GM13976 (cell line): Measurements from ENCODE around the gene SLC22A16.

Experiments
- DNase-seq: peaks from one replicate; pipeline ENCODE4 v3.0.0; 2012; ENCODE audit warnings: low spot score
- in situ Hi-C: fragments of 300-500 bp; cut with MboI; formaldehyde crosslinking; loops from one replicate; pipeline ENCODE4 v1.12.0; 2022; ENCODE audit warnings: low sequenced_read_pairs, mixed read lengths, inconsistent platforms; ENCODE audit not compliant: unreplicated experiment
- TF ChIP-seq, protein P1 (sequence below): IDR thresholded peaks from 2 replicates; pipeline ENCODE4 v1.5.1; 2012; ENCODE audit warnings: borderline replicate concordance, mild to moderate bottlenecking; ENCODE audit not compliant: insufficient read depth; ENCODE audit errors: extremely low read depth, missing control alignments, control extremely low read depth

Gene SLC22A16

DNA sequence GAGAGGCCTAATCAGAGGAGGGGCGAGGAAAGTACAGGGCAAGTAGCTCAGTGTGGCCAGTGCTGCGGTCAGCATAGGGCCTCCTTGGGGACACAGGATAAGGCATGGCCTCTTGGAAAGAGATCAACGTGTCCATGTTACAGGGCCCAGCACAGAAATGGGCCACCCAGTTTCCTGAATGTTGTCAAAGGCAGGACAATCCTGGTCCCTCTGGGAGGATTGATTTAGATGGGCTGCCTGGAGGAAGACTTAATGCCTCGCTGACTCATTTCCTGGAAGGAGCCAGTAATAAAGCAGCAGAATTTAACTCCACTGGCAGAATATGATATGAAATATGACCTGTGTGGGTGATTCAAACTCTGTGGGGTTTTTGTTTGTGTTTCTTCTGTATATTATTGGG is 77.6 kb downstream of the SLC22A16 start:
- in situ Hi-C loops = loop anchor here (10.0 to 25.0 kb wide), 2 partner anchors 694 to 886 kb away; no protein-coding TSS in a partner anchor
- DNase-seq = no peak
- TF ChIP-seq, protein P1, sequence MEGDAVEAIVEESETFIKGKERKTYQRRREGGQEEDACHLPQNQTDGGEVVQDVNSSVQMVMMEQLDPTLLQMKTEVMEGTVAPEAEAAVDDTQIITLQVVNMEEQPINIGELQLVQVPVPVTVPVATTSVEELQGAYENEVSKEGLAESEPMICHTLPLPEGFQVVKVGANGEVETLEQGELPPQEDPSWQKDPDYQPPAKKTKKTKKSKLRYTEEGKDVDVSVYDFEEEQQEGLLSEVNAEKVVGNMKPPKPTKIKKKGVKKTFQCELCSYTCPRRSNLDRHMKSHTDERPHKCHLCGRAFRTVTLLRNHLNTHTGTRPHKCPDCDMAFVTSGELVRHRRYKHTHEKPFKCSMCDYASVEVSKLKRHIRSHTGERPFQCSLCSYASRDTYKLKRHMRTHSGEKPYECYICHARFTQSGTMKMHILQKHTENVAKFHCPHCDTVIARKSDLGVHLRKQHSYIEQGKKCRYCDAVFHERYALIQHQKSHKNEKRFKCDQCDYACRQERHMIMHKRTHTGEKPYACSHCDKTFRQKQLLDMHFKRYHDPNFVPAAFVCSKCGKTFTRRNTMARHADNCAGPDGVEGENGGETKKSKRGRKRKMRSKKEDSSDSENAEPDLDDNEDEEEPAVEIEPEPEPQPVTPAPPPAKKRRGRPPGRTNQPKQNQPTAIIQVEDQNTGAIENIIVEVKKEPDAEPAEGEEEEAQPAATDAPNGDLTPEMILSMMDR = no peak

DNA sequence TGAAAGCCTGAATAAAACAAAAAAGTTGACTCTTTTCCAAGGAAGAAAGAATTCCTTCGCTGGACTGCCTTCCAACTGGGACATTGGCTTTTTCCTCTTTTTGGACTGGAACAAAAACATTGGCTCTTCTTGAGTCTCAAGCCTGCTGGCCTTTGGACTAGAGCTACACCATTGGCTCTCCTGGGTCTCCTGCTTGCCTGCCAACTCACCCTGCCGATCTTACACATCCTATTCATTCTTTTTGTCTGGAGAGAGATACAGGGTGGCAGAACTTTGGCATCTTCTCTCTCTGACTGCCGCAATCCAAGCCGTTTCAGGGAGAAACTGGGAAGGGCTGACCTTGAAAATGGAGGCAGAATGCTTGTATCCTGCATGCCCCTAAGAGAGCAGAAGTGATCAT is 81.2 kb downstream of the SLC22A16 start:
- in situ Hi-C loops = loop anchor here (10.0 to 25.0 kb wide), 2 partner anchors 690 to 883 kb away; no protein-coding TSS in a partner anchor
- no peak for DNase-seq
- TF ChIP-seq, protein P1 = no peak

DNA sequence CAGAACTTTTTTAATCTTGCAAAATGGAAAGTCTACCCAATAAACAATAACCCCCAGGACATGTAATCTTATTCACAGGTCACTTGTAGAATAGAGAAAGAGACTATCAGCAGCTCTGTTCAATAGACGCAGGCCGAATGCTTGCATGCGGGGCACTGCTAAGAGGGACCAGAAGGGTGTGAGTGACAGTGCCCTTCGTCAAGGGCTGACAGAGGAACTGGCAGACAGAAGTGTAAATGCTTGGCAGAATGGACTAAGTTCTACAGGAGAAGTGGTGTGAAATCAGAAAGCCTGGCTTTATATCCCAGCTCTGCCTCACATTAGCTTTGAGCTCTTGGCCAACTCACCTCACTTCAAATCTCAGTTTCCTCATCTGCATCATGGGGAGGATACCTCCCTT is 82.0 kb downstream of the SLC22A16 start:
- no peak for DNase-seq
- TF ChIP-seq, protein P1 = no peak
- in situ Hi-C loops = loop anchor here (10.0 to 25.0 kb wide), 2 partner anchors 690 to 882 kb away; no protein-coding TSS in a partner anchor

DNA sequence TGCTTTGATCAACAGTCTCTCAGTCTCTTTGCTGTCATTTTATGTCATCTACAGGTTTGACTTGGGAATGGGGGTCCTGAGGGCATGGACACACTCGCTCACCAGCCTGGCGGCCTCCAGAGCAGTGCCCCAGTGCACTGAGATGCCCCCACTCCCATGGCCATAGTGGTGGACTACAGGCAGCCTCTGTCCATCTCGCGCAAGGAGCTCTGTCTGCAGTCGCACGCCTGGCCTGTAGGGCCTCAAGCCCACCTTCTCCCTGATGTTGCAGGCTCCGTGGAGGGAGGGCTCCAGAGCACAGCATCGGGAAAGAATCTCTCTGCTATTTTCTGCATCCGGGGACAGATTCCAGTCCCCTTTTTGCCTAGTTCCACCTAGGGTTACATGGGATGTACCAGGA is 83.7 kb downstream of the SLC22A16 start:
- in situ Hi-C loops = loop anchor here (10.0 to 25.0 kb wide), 2 partner anchors 688 to 880 kb away; no protein-coding TSS in a partner anchor
- DNase-seq = no peak
- TF ChIP-seq, protein P1 = no peak

DNA sequence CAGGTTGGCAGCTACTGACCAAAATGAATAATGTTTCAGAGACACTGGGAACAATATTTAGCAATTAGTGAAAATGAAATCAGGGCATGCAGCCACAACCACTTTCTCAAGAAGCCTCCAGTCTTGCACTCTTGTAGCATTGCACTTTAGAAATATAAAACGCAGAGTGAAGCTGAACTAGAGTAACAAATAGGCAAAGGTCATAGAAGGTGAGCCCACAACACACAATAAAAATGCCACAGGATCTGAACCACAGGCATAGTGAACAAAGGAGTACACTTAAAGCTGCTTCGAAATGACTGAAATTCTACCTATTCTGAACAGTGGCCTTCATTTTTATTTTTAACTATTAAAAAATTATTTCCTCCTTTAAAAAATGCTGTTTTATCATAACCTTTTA is 86.0 kb downstream of the SLC22A16 start:
- DNase-seq = no peak
- in situ Hi-C loops = loop anchor here (10.0 to 25.0 kb wide), 2 partner anchors 686 to 878 kb away; no protein-coding TSS in a partner anchor
- TF ChIP-seq, protein P1 = no peak

DNA sequence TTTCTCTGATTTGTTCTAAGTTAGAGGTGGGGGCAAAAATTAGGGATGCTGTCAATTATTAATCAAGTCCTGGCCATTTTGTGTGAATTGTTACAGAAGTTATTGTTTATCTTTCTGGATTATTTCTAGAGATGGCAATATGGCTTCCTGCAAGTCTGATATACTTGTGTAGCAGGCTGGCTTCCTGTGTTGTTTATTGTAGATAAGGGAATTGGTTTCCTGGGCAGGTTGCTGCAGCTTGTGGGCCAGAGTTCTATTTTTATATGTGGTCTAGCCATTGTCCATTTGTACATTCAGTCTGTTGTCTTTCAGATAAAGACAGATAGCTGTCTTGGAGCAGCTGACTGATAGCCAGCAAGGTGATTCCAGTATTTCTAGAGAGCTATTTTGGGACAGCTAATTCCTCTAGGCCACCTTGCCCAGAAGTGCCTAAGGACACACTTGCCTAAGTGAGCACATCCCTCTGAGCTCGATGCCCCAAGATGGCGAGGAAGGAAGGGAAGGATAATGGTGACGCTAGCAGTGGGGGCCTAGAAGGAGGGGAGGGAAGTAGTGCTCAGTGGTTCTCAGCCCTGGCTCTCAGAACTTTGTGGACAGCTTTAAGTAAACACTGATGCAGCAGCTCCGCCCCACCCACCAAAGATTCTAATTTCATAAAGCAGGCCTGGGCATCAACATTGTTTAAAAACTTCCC is 86.6 kb downstream of the SLC22A16 start:
- no peak for DNase-seq
- TF ChIP-seq, protein P1 = no peak
- in situ Hi-C loops = loop anchor here (10.0 to 25.0 kb wide), 4 partner anchors 215 to 878 kb away; partner anchors contain the start of gene WASF1
